A673 (cell line): ENCODE data around the gene LYL1. TPM values are rescaled to one million over a fixed set of nuclear protein-coding genes. Genes with fewer than 3 reads are reported as not detected.
A peak's percentile ranks its signal among the peaks of the same experiment; 100 is the strongest.

Source experiments
- BruUV-seq: library from RNA; stranded (reverse); fragments of 400-500 nt; replicated peaks from 2 replicates; lab custom pipeline; 2021; lab: Mats Ljungman, UMichigan
- CTCF ChIA-PET: fragments of 300-600 bp; sonication (Branson Sonifier 250); formaldehyde crosslinking; loops from one replicate; lab custom pipeline; 2022; ENCODE audit warnings: antibody characterized with exemption; lab: Charles Lee
- POLR2A ChIA-PET: fragments of 300-600 bp; sonication (Branson Sonifier 250); formaldehyde crosslinking; loops from one replicate; lab custom pipeline; 2022; ENCODE audit warnings: antibody characterized with exemption; ENCODE audit not compliant: low non-redundant PET; lab: Charles Lee
- DNase-seq: peaks from one replicate; pipeline ENCODE4 v3.0.0-alpha.2; 2015; ENCODE audit warnings: low spot score
- H3K27ac ChIP-seq: fragments of 200-600 bp; sonication (generic); 2 replicates; pipeline ENCODE4 v1.5.1; 2016; ENCODE audit warnings: mixed run types, low read depth, mild to moderate bottlenecking, mixed read lengths, antibody characterized with exemption, low read length; ENCODE audit not compliant: poor library complexity, severe bottlenecking
- H3K27me3 ChIP-seq: fragments of 200-600 bp; sonication (generic); replicated peaks from 2 replicates; pipeline ENCODE4 v1.6.1; 2017; ENCODE audit warnings: mixed run types, low read depth, mild to moderate bottlenecking, mixed read lengths, antibody characterized with exemption, low read length; ENCODE audit not compliant: insufficient read depth, poor library complexity
- H3K36me3 ChIP-seq: fragments of 200-600 bp; sonication (generic); 2 replicates; pipeline ENCODE4 v1.6.1; 2016; ENCODE audit warnings: mixed run types, mild to moderate bottlenecking, mixed read lengths, antibody characterized with exemption, low read length; ENCODE audit not compliant: insufficient read depth, poor library complexity, severe bottlenecking
- H3K4me1 ChIP-seq: fragments of 200-600 bp; sonication (generic); 2 replicates; pipeline ENCODE4 v1.6.1; 2017; ENCODE audit warnings: mixed run types, mild to moderate bottlenecking, mixed read lengths, antibody characterized with exemption, low read length; ENCODE audit not compliant: insufficient read depth, poor library complexity, severe bottlenecking
- H3K4me3 ChIP-seq: fragments of 200-600 bp; sonication (generic); 2 replicates; pipeline ENCODE4 v1.5.1; 2016; ENCODE audit warnings: low read depth, mixed run types, mild to moderate bottlenecking, mixed read lengths, low read length; ENCODE audit not compliant: poor library complexity, severe bottlenecking
- H3K9me3 ChIP-seq: fragments of 200-600 bp; sonication (generic); 2 replicates; pipeline ENCODE4 v1.6.1; 2016; ENCODE audit warnings: mixed run types, low read depth, mild to moderate bottlenecking, mixed read lengths, antibody characterized with exemption, low read length; ENCODE audit not compliant: poor library complexity, severe bottlenecking
- EZH2 ChIP-seq: fragments of 200-600 bp; sonication (generic); IDR thresholded peaks from 2 replicates; pipeline ENCODE4 v1.6.1; 2017; ENCODE audit warnings: borderline replicate concordance, low read depth, mild to moderate bottlenecking, mixed read lengths, antibody characterized with exemption, low read length; ENCODE audit not compliant: poor library complexity, severe bottlenecking
- intact Hi-C: fragments of 100-400 bp; cut with micrococcal nuclease; formaldehyde crosslinking; loops from one replicate; pipeline ENCODE4 v1.10.0; 2022; ENCODE audit not compliant: unreplicated experiment
- total RNA-seq: library from RNA; stranded (reverse); gene quantifications from 2 replicates; pipeline ENCODE4 v1.2.3, GENCODE V29; 2021
- TF ChIP-seq, protein P1 (sequence below): fragments of 300-800, 200-600 bp; sonication (generic); conservative IDR thresholded peaks from 2 replicates; pipeline ENCODE4 v1.5.1; 2017; ENCODE audit warnings: low read depth, mild to moderate bottlenecking, antibody characterized with exemption, low read length, moderate library complexity, mixed read lengths

The LYL1 gene
- total RNA-seq, 1 experiment from 2014 or later, result not detected

DNA sequence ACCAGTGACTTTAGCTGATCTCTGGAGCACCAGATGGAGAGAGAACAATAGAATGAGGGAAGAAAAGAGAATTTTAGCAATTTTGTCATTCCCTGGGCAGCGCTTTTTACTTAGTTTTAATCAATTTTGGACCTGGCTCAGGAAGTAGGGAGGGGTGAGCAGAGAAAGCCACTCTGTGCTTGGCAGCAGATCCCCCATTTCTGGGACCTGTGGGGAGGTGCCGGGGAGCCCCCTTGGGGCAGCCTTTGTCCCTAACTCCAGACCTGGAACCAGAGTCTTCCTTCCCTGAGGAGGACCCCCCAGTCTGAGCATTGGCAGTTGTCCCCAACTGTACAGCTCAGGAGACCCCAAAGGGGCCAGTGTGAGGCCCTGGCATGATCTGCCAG is 10.5 kb downstream of the LYL1 start:
- Histone ChIP-seq H3K4me1 (peaks cover 41% of the 10 kb centered on the region), H3K27me3 (no peaks in the 10 kb centered on the region), H3K4me3 (no peak overlapping the region), H3K9me3 (no peaks in the 10 kb centered on the region), H3K27ac (peak overlapping the region; percentile 41), H3K36me3 (no peaks in the 10 kb centered on the region)
- no peak for DNase-seq
- intact Hi-C loops, result loop anchor here (5.0 kb wide), 1 partner anchor 60 kb away; no protein-coding TSS in a partner anchor
- POLR2A ChIA-PET, result no interaction called here
- BruUV-seq, result no TSS peak
- CTCF ChIA-PET, result interaction anchor here (2.0 kb wide), 1 partner anchor 114 kb away, joined by 33 read pairs; no protein-coding TSS in a partner anchor
- TF ChIP-seq, protein P1, sequence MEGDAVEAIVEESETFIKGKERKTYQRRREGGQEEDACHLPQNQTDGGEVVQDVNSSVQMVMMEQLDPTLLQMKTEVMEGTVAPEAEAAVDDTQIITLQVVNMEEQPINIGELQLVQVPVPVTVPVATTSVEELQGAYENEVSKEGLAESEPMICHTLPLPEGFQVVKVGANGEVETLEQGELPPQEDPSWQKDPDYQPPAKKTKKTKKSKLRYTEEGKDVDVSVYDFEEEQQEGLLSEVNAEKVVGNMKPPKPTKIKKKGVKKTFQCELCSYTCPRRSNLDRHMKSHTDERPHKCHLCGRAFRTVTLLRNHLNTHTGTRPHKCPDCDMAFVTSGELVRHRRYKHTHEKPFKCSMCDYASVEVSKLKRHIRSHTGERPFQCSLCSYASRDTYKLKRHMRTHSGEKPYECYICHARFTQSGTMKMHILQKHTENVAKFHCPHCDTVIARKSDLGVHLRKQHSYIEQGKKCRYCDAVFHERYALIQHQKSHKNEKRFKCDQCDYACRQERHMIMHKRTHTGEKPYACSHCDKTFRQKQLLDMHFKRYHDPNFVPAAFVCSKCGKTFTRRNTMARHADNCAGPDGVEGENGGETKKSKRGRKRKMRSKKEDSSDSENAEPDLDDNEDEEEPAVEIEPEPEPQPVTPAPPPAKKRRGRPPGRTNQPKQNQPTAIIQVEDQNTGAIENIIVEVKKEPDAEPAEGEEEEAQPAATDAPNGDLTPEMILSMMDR, result no peak
- TF ChIP-seq EZH2, result no peak

DNA sequence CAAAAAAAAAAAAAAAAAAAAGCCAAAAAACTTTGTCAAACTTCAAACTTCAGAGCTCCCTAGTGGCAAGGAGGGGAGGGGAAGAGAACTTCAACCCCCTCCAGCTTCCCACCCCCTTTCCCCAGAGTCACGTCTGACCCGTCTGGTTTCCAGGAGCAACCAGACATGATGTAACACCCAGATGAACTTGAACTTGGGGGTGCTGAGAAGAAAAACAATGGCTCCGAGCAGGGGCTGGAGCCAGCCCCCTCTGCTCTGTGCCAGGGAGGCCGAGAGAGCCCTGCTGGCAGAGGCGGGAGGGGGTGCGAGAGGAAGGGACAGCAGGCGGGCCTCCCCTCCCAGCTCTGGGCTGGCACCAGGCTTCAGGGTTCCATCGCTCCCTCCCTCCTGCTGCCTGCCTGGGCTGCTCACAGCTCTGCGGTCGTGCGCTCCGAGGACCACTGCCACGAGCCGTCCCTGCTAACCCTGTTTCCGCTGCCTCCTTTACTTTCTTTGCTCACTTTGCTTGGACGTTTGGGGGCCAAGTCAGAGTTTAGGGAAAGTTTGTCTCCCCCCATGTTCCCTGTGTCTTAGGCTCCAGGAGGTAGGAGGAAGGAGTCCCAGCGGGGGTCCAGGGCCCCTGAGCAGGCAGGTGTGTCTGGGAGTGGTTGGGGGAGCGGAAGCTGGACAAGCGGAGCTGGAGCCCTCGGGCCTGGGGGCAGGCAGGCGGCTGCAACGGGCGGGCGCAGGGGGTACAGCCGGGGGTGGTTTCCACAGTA is 11.1 kb downstream of the LYL1 start:
- BruUV-seq, result no TSS peak
- POLR2A ChIA-PET, result interaction anchor here (0.7 kb wide), 2 partner anchors 20 to 92 kb away, joined by 5 to 12 read pairs; no protein-coding TSS in a partner anchor
- no peak overlapping the region for H3K4me3 ChIP-seq
- no peaks in the 10 kb centered on the region for H3K9me3 ChIP-seq
- TF ChIP-seq EZH2, result no peak
- TF ChIP-seq, protein P1, result no peak
- CTCF ChIA-PET, result interaction anchor here (0.5 to 2.0 kb wide), 4 partner anchors 22 to 114 kb away, joined by 5 to 33 read pairs (median 9); no protein-coding TSS in a partner anchor
- H3K36me3 ChIP-seq, result no peaks in the 10 kb centered on the region
- no peaks in the 10 kb centered on the region for H3K27me3 ChIP-seq
- DNase-seq, result peak; percentile 60
- H3K4me1 ChIP-seq, result peaks cover 41% of the 10 kb centered on the region
- intact Hi-C loops, result loop anchor here (5.0 kb wide), 1 partner anchor 59 kb away; no protein-coding TSS in a partner anchor
- peak overlapping the region; percentile 41 for H3K27ac ChIP-seq

DNA sequence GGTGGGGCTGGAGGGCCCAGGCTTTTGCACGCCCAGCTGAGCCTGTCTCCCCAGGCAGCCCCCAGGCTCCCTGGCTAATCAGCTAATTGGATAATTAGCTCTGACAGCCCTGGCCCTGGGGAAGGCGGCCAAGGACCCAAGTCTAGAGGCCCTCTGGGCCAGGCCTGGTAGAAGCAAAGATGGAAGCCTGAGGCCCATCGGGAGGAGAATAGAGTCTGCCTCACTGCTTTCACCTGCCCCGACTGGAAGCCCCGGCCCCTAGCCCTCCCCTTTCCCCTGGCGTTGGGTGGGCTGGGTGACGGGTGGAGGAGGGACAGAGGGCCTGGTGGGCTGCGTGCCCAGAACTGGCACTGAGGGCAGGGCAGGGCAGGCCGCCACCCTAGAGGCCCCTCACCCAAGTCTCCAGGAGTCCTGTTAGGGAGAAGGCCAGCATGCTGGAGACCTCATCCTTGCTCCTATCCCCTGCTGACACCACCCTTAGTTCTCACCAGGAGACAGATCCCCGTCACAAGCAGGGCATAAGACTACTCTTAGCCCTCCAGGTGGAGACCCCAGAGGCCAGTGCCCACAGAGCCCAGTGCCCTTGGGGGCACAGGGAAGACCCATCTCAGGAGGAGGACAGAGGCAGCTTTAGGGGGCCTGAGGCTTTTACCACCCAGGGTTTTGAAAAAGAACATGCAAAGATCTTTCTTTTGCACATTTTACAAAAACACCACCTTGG is 12.0 kb downstream of the LYL1 start:
- BruUV-seq, result no TSS peak
- TF ChIP-seq, protein P1, result no peak
- TF ChIP-seq EZH2, result no peak
- POLR2A ChIA-PET, result no interaction called here
- no peak for DNase-seq
- Histone ChIP-seq H3K27ac (peak overlapping the region; percentile 41), H3K4me1 (peaks cover 35% of the 10 kb centered on the region), H3K4me3 (no peak overlapping the region), H3K9me3 (no peaks in the 10 kb centered on the region), H3K36me3 (no peaks in the 10 kb centered on the region), H3K27me3 (no peaks in the 10 kb centered on the region)
- intact Hi-C loops, result loop anchor here (5.0 kb wide), 1 partner anchor 58 kb away; no protein-coding TSS in a partner anchor
- CTCF ChIA-PET, result interaction anchor here (0.5 to 2.0 kb wide), 2 partner anchors 64 to 113 kb away, joined by 5 to 33 read pairs; no protein-coding TSS in a partner anchor
